ENCODE data around the gene ZNF362.

DNA sequence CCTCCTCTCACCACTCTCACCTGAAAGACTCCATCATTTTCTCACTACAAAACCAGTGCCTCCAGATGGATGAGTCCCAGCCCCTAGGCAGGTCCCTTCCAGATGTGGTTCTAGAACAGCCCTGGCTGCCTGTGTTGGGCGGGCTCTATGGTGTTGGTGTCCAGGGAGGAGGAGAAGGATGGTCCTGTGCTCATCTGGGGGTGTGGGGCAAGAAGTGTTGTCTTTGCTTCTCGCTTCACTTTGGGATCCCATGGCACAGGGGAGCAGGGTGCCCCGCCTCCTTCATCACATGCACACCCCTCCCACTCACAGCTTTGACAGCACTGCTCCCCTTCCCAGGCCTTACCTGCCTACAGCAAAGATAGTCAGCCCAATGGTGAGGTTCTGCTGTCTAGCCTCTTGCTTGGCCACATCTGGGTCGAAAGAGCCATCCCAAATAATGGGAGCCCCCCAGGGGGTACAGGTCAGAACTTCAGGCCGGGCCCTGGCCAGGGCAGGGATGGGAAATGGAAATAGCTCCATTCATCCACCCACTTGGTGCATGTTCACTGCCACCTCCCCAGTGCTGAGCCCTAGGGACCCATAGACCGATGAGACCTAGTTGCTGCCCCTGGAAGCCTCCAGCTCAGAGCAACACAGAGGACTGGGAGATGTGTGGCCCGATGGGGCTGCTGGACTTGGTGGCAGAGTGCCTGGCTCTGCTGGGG is 55.6 kb downstream of the ZNF362 start:
- TF ChIP-seq EZH2phosphoT487 (IDR thresholded peaks at IDR 0.05; ENCODE audit: insufficient read depth, low read depth), result no peak
- no peak for TF ChIP-seq EZH2 (IDR thresholded peaks at IDR 0.05; ENCODE audit: insufficient read depth, poor library complexity, severe bottlenecking)
